ENCODE data around the gene EEF1AKMT2. TPM values are rescaled to one million over a fixed set of nuclear protein-coding genes. Genes with fewer than 3 reads are reported as not detected.

EEF1AKMT2 gene
- total RNA-seq, 2 experiments from 2014 or later, result 24.2 to 25.7 TPM

DNA sequence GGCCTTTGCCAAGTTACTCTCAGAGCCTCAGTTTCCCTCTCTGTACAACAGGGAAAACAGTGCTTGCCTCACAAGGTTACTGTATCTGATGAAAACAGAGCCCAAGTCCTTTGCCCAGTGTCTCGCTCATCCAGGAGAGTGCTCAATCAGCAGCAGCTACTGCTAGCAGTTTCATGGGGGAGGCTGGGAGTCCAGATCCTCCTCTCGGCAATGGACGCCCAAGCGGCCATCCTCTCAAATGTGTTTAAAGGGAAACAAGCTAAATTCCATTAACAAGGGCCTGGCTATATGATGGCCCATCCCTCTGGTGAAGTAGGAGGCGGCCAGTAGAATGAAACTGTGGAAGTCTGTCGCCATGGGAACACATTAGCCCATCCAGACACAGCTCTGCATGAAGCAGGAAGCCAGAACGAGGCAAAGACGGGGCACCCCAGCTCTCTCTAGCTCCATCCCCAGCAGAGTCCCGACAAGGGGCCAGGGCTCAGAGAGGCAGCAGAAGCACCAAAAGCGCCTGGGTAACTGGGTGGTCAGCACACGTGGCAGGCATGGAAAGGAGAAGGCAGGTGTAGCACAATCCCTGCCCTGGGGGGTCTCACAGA, 82.7 kb downstream of the EEF1AKMT2 start:
- Mint-ChIP-seq H3K27me3 (no peaks in the 10 kb centered on the region), H3K36me3 (ENCODE audit: low read depth) (peaks cover 13% of the 10 kb centered on the region), H3K4me3 (no peak overlapping the region), H3K9me3 (no peaks in the 10 kb centered on the region), H3K27ac (peak overlapping the region; percentile 21), H3K4me1 (ENCODE audit: low read depth) (peaks cover 81% of the 10 kb centered on the region)
- ChIA-PET POLR2A (interaction anchor here (1.7 to 5.6 kb wide), 3 partner anchors 9 to 19 kb away, joined by 7 to 27 read pairs (median 16); no protein-coding TSS in a partner anchor), CTCF (interaction anchor here (0.8 to 3.0 kb wide), 4 partner anchors 8 to 32 kb away, joined by 3 to 14 read pairs (median 4); no protein-coding TSS in a partner anchor)
- intact Hi-C loops (cut with micrococcal nuclease), result no loop called here
- ATAC-seq (no peak), DNase-seq (no peak)
- TF ChIP-seq, protein P1, sequence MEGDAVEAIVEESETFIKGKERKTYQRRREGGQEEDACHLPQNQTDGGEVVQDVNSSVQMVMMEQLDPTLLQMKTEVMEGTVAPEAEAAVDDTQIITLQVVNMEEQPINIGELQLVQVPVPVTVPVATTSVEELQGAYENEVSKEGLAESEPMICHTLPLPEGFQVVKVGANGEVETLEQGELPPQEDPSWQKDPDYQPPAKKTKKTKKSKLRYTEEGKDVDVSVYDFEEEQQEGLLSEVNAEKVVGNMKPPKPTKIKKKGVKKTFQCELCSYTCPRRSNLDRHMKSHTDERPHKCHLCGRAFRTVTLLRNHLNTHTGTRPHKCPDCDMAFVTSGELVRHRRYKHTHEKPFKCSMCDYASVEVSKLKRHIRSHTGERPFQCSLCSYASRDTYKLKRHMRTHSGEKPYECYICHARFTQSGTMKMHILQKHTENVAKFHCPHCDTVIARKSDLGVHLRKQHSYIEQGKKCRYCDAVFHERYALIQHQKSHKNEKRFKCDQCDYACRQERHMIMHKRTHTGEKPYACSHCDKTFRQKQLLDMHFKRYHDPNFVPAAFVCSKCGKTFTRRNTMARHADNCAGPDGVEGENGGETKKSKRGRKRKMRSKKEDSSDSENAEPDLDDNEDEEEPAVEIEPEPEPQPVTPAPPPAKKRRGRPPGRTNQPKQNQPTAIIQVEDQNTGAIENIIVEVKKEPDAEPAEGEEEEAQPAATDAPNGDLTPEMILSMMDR (IDR thresholded peaks at IDR 0.05), result no peak

DNA sequence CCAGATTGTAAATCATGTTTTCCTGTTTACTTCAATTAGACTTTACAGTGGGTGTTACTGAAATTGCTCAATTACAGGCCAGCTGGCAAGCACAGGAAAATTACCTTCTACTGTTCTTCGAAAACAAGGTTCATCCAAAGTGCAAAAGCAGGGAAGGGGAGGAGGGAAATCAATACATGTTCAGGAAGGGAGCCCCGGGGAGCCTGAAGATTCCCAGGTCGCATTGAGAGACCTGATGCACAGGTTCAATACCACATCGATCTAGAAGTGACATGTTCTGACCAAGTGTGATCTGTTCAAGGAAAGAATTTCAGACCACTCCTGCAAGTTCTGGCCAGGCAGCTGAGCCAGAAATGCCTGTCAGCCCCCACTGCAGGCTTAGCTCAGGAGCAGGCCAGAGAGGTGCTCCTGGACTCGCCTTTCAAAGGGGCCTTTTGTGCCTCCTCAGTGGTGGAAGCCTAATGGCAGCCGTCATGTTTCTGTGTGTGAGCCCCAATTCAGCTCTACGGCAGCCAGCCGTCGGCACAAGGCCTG, 83.4 kb downstream of the EEF1AKMT2 start:
- ChIA-PET POLR2A (interaction anchor here (1.1 to 5.6 kb wide), 7 partner anchors 9 to 56 kb away, joined by 3 to 27 read pairs (median 7); no protein-coding TSS in a partner anchor), CTCF (interaction anchor here (0.7 to 4.7 kb wide), 7 partner anchors 9 to 33 kb away, joined by 3 to 44 read pairs (median 4); no protein-coding TSS in a partner anchor)
- DNase-seq, result no peak
- peak overlapping the region; percentile 51 for H3K27ac Mint-ChIP-seq
- H3K4me1 Mint-ChIP-seq (ENCODE audit: low read depth), result peaks cover 77% of the 10 kb centered on the region
- no peak for ATAC-seq
- H3K36me3 Mint-ChIP-seq (ENCODE audit: low read depth), result peaks cover 14% of the 10 kb centered on the region
- no peaks in the 10 kb centered on the region for H3K9me3 Mint-ChIP-seq
- H3K27me3 Mint-ChIP-seq, result no peaks in the 10 kb centered on the region
- intact Hi-C loops (cut with micrococcal nuclease), result no loop called here
- TF ChIP-seq, protein P1 (IDR thresholded peaks at IDR 0.05), result no peak
- no peak overlapping the region for H3K4me3 Mint-ChIP-seq

Other genes with a start within 250 kb of the EEF1AKMT2 start
- 10 to 100 TPM; 15.1 to 18.0 TPM for gene FAM53B, start 47.5 kb downstream of the EEF1AKMT2 start, total RNA-seq
- 10 to 100 TPM; 18.1 to 18.5 TPM for gene ABRAXAS2, start 9.9 kb upstream of the EEF1AKMT2 start, total RNA-seq
- gene ZRANB1, start 150.2 kb upstream of the EEF1AKMT2 start, total RNA-seq, result 10 to 100 TPM in 1 of 2 experiments, 1 to 10 TPM in 1; 9.5 to 10.1 TPM

All from activated CD8-positive, alpha-beta T cell treated with anti-CD3 and anti-CD28 coated beads for 36 hours (primary cell).